ENCODE data around the gene TMEM39A. TPM values are rescaled to one million over a fixed set of nuclear protein-coding genes. Genes with fewer than 3 reads are reported as not detected.

Gene TMEM39A
- total and polyA plus RNA-seq, 10 of the 15 experiments (the other 5 are each of a cell fraction or from before 2014, with no cell fraction given), result 10.8 to 44.7 (median 33.2) TPM

GRCh38 chr3:119485563-119485962 is 22.1 kb upstream of the TMEM39A start (continued):
- TF ChIP-seq CTCF (IDR thresholded peaks at IDR 0.05 in 2 of 3, conservative IDR thresholded peaks at IDR 0.05 in 1 of 3; ENCODE audit: control insufficient read depth in 2 of 3, extremely low read depth in 1 of 3, insufficient read depth in 1 of 3, low read depth in 3 of 3, low read length in 3 of 3) (no peak), POU2F2 (IDR thresholded peaks at IDR 0.05; ENCODE audit: borderline replicate concordance, low read depth, low read length) (no peak), TARDBP (IDR thresholded peaks at IDR 0.05; ENCODE audit: borderline replicate concordance) (no peak)

- in situ Hi-C loops (cut with MboI), result no loop called here
- intact Hi-C loops (cut with micrococcal nuclease; ENCODE audit: unreplicated experiment), result no loop called here
- Histone ChIP-seq H3K79me2 (ENCODE audit: control insufficient read depth, insufficient read depth, low read length) (no peaks in the 10 kb centered on the region), H4K20me1 (ENCODE audit: control insufficient read depth, insufficient read depth) (no peaks in the 10 kb centered on the region), H3K9ac (ENCODE audit: control insufficient read depth, insufficient read depth, low read length) (no peak overlapping the region), H2AFZ (ENCODE audit: control insufficient read depth, low read depth, low read length) (no peak overlapping the region), H3K4me1 (ENCODE audit: control insufficient read depth, insufficient read depth, low read length) (no peaks in the 10 kb centered on the region; the same call in 1 of the 2 replicates), H3K4me2 (ENCODE audit: control insufficient read depth, insufficient read depth) (no peak overlapping the region), H3K9me3 (replicated peaks; ENCODE audit: control insufficient read depth, insufficient read depth, low read length) (no peaks in the 10 kb centered on the region), H3K27me3 (replicated peaks in 1 of 2; ENCODE audit: control insufficient read depth in 2 of 2, insufficient read depth in 2 of 2, low read length in 1 of 2) (no peaks in the 10 kb centered on the region), H3K36me3 (ENCODE audit: control insufficient read depth in 2 of 2, insufficient read depth in 2 of 2, low read length in 1 of 2) (peaks cover 4 to 23% of the 10 kb centered on the region in 2 experiments), H3K4me3 (no peak overlapping the region), H3K27ac (ENCODE audit: control insufficient read depth, insufficient read depth) (peak overlapping the region; percentile 30; the same call in 1 of the 2 replicates)
- 60% methylated on average over 1 of the region's 1 CpG for WGBS (ENCODE audit: insufficient coverage, insufficient replicate concordance, low lambda C conversion rate, missing lambda C conversion rate)
- SMC1A ChIA-PET (ENCODE audit: uncharacterized antibody, unreplicated experiment), result interaction anchor here (1.4 kb wide), 1 partner anchor 15 kb away, joined by 3 read pairs; the partner anchor contains the start of gene TIMMDC1
- TF ChIP-seq E4F1 (IDR thresholded peaks at IDR 0.05; ENCODE audit: borderline replicate concordance, partially characterized antibody) (no peak), CHD4 (IDR thresholded peaks at IDR 0.05) (no peak), TCF12 (IDR thresholded peaks at IDR 0.05; ENCODE audit: low read depth, low read length) (no peak)
- CTCF ChIA-PET, result interaction anchor here (1.0 kb wide), 1 partner anchor 19 kb away, joined by 3 read pairs; no protein-coding TSS in a partner anchor
- DNase-seq (ENCODE audit: low read depth, low spot score) (no peak), ATAC-seq (peak; percentile 15; the same call in 2 of the 3 replicates), FAIRE-seq (no peak)
- POLR2A ChIA-PET, result no interaction called here
- TSS peak; percentile 7 for BruUV-seq (replicated peaks)
- RAD21 ChIA-PET (ENCODE audit: unreplicated experiment), result no interaction called here
Observed at GRCh38 chr3:119483101-119483500, 19.7 kb upstream of the TMEM39A start.

Data from GM12878 (cell line).